ENCODE data around the gene PCBP4. TPM values are rescaled to one million over a fixed set of nuclear protein-coding genes. Genes with fewer than 3 reads are reported as not detected.

PCBP4 gene
- total RNA-seq, 1 experiment from 2014 or later, result 28.7 TPM

- DNase-seq (ENCODE audit: low spot score) (no peak), ATAC-seq (no peak)
- Mint-ChIP-seq H3K27ac (no peak overlapping the region), H3K36me3 (no peaks in the 10 kb centered on the region), H3K27me3 (ENCODE audit: low read depth) (no peaks in the 10 kb centered on the region; the same call in 1 of the 2 replicates), H3K4me3 (no peak overlapping the region), H3K9me3 (no peaks in the 10 kb centered on the region), H3K4me1 (peaks cover 5% of the 10 kb centered on the region)
- TF ChIP-seq FOXP1 (CRISPR knock-in tag; IDR thresholded peaks at IDR 0.05; ENCODE audit: borderline replicate concordance) (no peak), ZNF121 (CRISPR knock-in tag; IDR thresholded peaks at IDR 0.05) (no peak), ELF4 (CRISPR knock-in tag; IDR thresholded peaks at IDR 0.05; ENCODE audit: low read depth) (no peak), CREM (CRISPR knock-in tag; IDR thresholded peaks at IDR 0.05) (no peak), ZNF396 (CRISPR knock-in tag; IDR thresholded peaks at IDR 0.05; ENCODE audit: borderline replicate concordance) (no peak), ZNF532 (CRISPR knock-in tag; IDR thresholded peaks at IDR 0.05; ENCODE audit: borderline replicate concordance) (no peak), EMX1 (CRISPR knock-in tag; IDR thresholded peaks at IDR 0.05) (no peak), ERG (CRISPR knock-in tag; IDR thresholded peaks at IDR 0.05) (no peak), NFYB (CRISPR knock-in tag; conservative IDR thresholded peaks at IDR 0.05; ENCODE audit: low read depth) (no peak), MXD4 (CRISPR knock-in tag; IDR thresholded peaks at IDR 0.05; ENCODE audit: borderline replicate concordance) (no peak)
- TF ChIP-seq, protein P1, sequence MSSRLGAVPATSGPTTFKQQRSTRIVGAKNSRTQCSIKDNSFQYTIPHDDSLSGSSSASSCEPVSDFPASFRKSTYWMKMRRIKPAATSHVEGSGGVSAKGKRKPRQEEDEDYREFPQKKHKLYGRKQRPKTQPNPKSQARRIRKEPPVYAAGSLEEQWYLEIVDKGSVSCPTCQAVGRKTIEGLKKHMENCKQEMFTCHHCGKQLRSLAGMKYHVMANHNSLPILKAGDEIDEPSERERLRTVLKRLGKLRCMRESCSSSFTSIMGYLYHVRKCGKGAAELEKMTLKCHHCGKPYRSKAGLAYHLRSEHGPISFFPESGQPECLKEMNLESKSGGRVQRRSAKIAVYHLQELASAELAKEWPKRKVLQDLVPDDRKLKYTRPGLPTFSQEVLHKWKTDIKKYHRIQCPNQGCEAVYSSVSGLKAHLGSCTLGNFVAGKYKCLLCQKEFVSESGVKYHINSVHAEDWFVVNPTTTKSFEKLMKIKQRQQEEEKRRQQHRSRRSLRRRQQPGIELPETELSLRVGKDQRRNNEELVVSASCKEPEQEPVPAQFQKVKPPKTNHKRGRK (CRISPR knock-in tag; IDR thresholded peaks at IDR 0.05; ENCODE audit: borderline replicate concordance), result no peak
- TF ChIP-seq, protein P2, sequence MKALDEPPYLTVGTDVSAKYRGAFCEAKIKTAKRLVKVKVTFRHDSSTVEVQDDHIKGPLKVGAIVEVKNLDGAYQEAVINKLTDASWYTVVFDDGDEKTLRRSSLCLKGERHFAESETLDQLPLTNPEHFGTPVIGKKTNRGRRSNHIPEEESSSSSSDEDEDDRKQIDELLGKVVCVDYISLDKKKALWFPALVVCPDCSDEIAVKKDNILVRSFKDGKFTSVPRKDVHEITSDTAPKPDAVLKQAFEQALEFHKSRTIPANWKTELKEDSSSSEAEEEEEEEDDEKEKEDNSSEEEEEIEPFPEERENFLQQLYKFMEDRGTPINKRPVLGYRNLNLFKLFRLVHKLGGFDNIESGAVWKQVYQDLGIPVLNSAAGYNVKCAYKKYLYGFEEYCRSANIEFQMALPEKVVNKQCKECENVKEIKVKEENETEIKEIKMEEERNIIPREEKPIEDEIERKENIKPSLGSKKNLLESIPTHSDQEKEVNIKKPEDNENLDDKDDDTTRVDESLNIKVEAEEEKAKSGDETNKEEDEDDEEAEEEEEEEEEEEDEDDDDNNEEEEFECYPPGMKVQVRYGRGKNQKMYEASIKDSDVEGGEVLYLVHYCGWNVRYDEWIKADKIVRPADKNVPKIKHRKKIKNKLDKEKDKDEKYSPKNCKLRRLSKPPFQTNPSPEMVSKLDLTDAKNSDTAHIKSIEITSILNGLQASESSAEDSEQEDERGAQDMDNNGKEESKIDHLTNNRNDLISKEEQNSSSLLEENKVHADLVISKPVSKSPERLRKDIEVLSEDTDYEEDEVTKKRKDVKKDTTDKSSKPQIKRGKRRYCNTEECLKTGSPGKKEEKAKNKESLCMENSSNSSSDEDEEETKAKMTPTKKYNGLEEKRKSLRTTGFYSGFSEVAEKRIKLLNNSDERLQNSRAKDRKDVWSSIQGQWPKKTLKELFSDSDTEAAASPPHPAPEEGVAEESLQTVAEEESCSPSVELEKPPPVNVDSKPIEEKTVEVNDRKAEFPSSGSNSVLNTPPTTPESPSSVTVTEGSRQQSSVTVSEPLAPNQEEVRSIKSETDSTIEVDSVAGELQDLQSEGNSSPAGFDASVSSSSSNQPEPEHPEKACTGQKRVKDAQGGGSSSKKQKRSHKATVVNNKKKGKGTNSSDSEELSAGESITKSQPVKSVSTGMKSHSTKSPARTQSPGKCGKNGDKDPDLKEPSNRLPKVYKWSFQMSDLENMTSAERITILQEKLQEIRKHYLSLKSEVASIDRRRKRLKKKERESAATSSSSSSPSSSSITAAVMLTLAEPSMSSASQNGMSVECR (CRISPR knock-in tag; IDR thresholded peaks at IDR 0.05; ENCODE audit: borderline replicate concordance), result no peak
- ChIA-PET POLR2A (no interaction called here), CTCF (interaction anchor here (1.1 to 13.0 kb wide), 10 partner anchors 9 to 110 kb away, joined by 3 to 138 read pairs (median 6); partner anchors contain the start of genes DUSP7 and RRP9)
Observed at GRCh38 chr3:52012699-52013098, 45.4 kb upstream of the PCBP4 start.

DNA sequence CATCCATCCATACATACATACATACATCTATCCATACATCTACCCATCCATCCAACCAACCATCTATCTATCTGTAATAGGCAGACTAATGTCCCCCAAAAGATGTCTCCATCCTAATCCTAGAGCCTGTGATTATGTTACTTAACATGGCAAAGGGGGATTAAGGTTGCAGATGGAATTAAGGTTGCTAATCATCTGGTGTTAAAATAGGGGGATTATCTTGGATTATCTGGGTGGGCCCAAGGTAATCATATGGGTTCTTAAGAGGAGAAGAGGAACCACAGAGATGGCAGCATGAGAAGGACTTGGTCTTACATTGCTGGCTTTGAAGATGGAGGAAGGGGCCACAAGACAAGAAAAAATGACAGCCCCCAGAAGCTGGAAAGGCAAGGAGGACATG is 43.2 kb upstream of the PCBP4 start:
- DNase-seq (ENCODE audit: low spot score) (no peak), ATAC-seq (no peak)
- Mint-ChIP-seq H3K4me3 (no peak overlapping the region), H3K36me3 (no peaks in the 10 kb centered on the region), H3K4me1 (peaks cover 22% of the 10 kb centered on the region), H3K27ac (no peak overlapping the region), H3K9me3 (no peaks in the 10 kb centered on the region), H3K27me3 (ENCODE audit: low read depth) (no peaks in the 10 kb centered on the region; the same call in 1 of the 2 replicates)
- POLR2A ChIA-PET, result no interaction called here
- CTCF ChIA-PET, result interaction anchor here (1.0 to 1.5 kb wide), 3 partner anchors 44 to 134 kb away, joined by 3 to 4 read pairs (median 3); partner anchors contain the start of gene DUSP7
- TF ChIP-seq NR3C1 (CRISPR knock-in tag; conservative IDR thresholded peaks at IDR 0.05; ENCODE audit: low read depth), result no peak
- no peak for TF ChIP-seq ETV6 (CRISPR knock-in tag; IDR thresholded peaks at IDR 0.05)
- TF ChIP-seq, protein P3, sequence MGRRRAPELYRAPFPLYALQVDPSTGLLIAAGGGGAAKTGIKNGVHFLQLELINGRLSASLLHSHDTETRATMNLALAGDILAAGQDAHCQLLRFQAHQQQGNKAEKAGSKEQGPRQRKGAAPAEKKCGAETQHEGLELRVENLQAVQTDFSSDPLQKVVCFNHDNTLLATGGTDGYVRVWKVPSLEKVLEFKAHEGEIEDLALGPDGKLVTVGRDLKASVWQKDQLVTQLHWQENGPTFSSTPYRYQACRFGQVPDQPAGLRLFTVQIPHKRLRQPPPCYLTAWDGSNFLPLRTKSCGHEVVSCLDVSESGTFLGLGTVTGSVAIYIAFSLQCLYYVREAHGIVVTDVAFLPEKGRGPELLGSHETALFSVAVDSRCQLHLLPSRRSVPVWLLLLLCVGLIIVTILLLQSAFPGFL (CRISPR knock-in tag; IDR thresholded peaks at IDR 0.05; ENCODE audit: borderline replicate concordance), result no peak
- TF ChIP-seq ZBTB21 (CRISPR knock-in tag; IDR thresholded peaks at IDR 0.05; ENCODE audit: borderline replicate concordance), result no peak
- TF ChIP-seq SMAD4 (CRISPR knock-in tag; IDR thresholded peaks at IDR 0.05), result no peak
- TF ChIP-seq ERG (CRISPR knock-in tag; IDR thresholded peaks at IDR 0.05), result no peak
- TF ChIP-seq CBFB (CRISPR knock-in tag; IDR thresholded peaks at IDR 0.05; ENCODE audit: low read depth), result no peak
- TF ChIP-seq ZNF416 (CRISPR knock-in tag; IDR thresholded peaks at IDR 0.05), result no peak
- no peak for TF ChIP-seq ATF1 (CRISPR knock-in tag; IDR thresholded peaks at IDR 0.05)
- TF ChIP-seq, protein P4, sequence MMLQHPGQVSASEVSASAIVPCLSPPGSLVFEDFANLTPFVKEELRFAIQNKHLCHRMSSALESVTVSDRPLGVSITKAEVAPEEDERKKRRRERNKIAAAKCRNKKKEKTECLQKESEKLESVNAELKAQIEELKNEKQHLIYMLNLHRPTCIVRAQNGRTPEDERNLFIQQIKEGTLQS (CRISPR knock-in tag; conservative IDR thresholded peaks at IDR 0.05), result no peak
- no peak for TF ChIP-seq EMX1 (CRISPR knock-in tag; IDR thresholded peaks at IDR 0.05)
